Psoas muscle (tissue), 8 donors: ENCODE data around the gene EEF1G. TPM values are rescaled to one million over a fixed set of nuclear protein-coding genes. Genes with fewer than 3 reads are reported as not detected.
A peak's percentile ranks its signal among the peaks of the same experiment; 100 is the strongest.
"Not testable (repeated sequence)": the region's sequence is repeated elsewhere in the genome, so short reads cannot be mapped to it uniquely, and the experiment has no call there.

Experiments used
- ATAC-seq, 4 donors: fragments of 200-7000 bp; cut with Tn5 transposase; one replicate each; pipeline ENCODE4 v1.9.1; 2020; ENCODE audit warnings: moderate library complexity in 3 of 4, mild to moderate bottlenecking in 2 of 4
- DNase-seq, 2 donors: peaks; one replicate each; pipeline ENCODE4 v3.0.0-alpha.2; 2020
- H3K27ac ChIP-seq: fragments of 200-600 bp; one replicate; pipeline ENCODE4 v1.8.0; 2022
- H3K27me3 ChIP-seq, 3 donors: fragments of 200-600 bp in 1 of 3; one replicate each; pipeline versions ENCODE4 v1.6.1 to v1.8.0; 2013 to 2022; ENCODE audit warnings: low read length in 2 of 3, mild to moderate bottlenecking in 2 of 3, moderate library complexity in 1 of 3; ENCODE audit not compliant: insufficient read depth in 3 of 3
- H3K36me3 ChIP-seq, 2 donors: fragments of 200-600 bp in 1 of 2; one replicate each; pipeline versions ENCODE4 v1.6.1 to v1.8.0; 2013 to 2022; ENCODE audit warnings: low read depth in 1 of 2, mild to moderate bottlenecking in 1 of 2, moderate library complexity in 1 of 2; ENCODE audit not compliant: insufficient read depth in 1 of 2
- H3K4me1 ChIP-seq: fragments of 200-600 bp; one replicate; pipeline ENCODE4 v1.8.0; 2022
- H3K4me3 ChIP-seq: fragments of 200-600 bp; one replicate; pipeline ENCODE4 v1.8.0; 2022; ENCODE audit warnings: mild to moderate bottlenecking
- H3K9me3 ChIP-seq: fragments of 200-600 bp; one replicate; pipeline ENCODE4 v1.8.0; 2022
- WGBS, 3 donors: extraction: QIAGEN DNeasy Blood & Tissue Kit; methylation state at CpG; one replicate each; pipeline versions ENCODE4 v1.1.6 to v1.1.7; 2013; 5-methylcytosine and 5-hydroxymethylcytosine counted together
- intact Hi-C, 2 donors: fragments of 100-400 bp; cut with DNase I; formaldehyde crosslinking; loops; one replicate each; pipeline versions ENCODE4 v1.11.0 to v1.14.2; 2022
- polyA plus RNA-seq, 3 donors: library from polyadenylated mRNA; stranded (reverse); fragments of 200-250 nt; gene quantifications; one replicate each; pipeline ENCODE4 v1.2.3, GENCODE V29; 2013
- total RNA-seq, 4 donors: library from RNA; stranded (reverse); fragmentation: NEBNext Ultra II Directional in 2 of 4; extraction: Animal tissue kit (Norgen Biotek cat#: 25700) in 2 of 4; gene quantifications; one replicate each; pipeline versions ENCODE4 v1.2.1 to v1.2.4, GENCODE V29; 2021 to 2023
- TF ChIP-seq, protein P1 (sequence below): fragments of 200-600 bp; IDR thresholded peaks from one replicate; pipeline ENCODE4 v1.8.0; 2022; ENCODE audit warnings: antibody characterized with exemption
- donor health status: healthy with polysubstance abuse.
- donor health status: DM: no; HTN: no; CAD: no; lungs with moderate emphysema.
- donor health status: Bipolar disorder and iron deficiency.
- donor health status: healthy.
- donor health status: DM: yes; HTN: yes; CAD: no.
- donor health status: DM: no; HTN: no; CAD: no.
- donor health status: DM: no; HTN: no; CAD: no.
- donor health status: DM: yes; HTN: yes; CAD: no.

The EEF1G gene
- total and polyA plus RNA-seq, 7 donors, result 1,137 to 2,356 (median 1,690) TPM

DNA sequence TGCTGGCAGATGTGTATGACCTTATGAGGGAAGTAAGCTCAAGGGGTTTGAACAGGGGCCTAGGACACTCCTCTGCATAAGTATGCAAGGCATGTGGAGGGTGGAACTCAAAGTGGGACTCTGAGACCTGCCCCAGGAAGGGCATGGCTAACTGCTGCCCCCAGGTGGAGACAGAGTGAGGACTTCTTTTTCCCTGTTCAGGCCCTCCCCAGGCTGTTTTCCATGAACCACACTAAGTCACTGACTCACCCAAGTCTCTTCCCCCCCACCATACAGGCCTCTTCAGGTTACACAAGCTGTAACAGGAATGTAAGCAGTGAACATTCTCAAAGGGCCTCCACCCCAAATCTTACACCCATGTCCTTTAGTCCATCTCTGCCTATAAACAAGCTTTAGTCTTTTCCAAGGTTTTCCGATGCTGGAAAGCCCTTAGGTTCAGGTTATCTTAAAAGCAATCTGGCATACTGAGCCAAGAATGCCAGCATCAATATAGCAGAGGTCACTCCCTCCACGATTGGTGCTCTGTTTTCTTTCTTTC is 13.1 kb downstream of the EEF1G start:
- no peaks in the 10 kb centered on the region for H3K27me3 ChIP-seq
- H3K4me1 ChIP-seq, result peaks cover 42% of the 10 kb centered on the region
- H3K27ac ChIP-seq, result peak overlapping the region; percentile 99
- ATAC-seq, result peak; percentile 84 to 87 (median 84)
- DNase-seq, result peak; percentile 90 to 94
- TF ChIP-seq, protein P1, sequence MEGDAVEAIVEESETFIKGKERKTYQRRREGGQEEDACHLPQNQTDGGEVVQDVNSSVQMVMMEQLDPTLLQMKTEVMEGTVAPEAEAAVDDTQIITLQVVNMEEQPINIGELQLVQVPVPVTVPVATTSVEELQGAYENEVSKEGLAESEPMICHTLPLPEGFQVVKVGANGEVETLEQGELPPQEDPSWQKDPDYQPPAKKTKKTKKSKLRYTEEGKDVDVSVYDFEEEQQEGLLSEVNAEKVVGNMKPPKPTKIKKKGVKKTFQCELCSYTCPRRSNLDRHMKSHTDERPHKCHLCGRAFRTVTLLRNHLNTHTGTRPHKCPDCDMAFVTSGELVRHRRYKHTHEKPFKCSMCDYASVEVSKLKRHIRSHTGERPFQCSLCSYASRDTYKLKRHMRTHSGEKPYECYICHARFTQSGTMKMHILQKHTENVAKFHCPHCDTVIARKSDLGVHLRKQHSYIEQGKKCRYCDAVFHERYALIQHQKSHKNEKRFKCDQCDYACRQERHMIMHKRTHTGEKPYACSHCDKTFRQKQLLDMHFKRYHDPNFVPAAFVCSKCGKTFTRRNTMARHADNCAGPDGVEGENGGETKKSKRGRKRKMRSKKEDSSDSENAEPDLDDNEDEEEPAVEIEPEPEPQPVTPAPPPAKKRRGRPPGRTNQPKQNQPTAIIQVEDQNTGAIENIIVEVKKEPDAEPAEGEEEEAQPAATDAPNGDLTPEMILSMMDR, result peak; percentile 84
- H3K36me3 ChIP-seq, result peaks cover 7 to 76% of the 10 kb centered on the region in 2 donors
- 10 to 14% (median 11%) methylated on average over 2 of the region's 2 CpGs for WGBS, 3 donors
- no peaks in the 10 kb centered on the region for H3K9me3 ChIP-seq
- peak overlapping the region; percentile 24 for H3K4me3 ChIP-seq
- intact Hi-C loops, result loop anchor here in 1 of 2 donors (1.0 to 2.0 kb wide), 2 partner anchors 16 to 138 kb away; no protein-coding TSS in a partner anchor

DNA sequence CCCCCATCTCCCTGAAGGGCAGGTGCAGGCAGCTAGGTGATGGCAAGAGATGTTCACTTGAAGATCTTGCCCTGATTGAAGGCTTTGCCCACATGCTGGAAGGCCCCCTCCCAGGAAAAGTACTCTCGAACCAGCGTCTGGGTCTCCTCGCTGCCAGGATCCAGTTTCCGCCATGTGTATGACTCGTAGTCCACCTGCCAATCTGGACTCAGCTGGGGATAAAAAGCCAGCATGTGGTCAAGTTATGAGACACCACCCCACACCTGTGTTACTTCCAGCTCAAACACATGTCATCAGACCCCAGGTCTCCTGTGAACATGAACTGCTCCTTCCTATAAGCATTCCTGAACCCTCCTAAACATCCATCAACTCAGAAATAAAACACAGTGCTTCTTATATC is 14.1 kb downstream of the EEF1G start:
- not testable (repeated sequence) for H3K9me3 ChIP-seq, ATAC-seq, H3K27me3 ChIP-seq
- H3K27ac ChIP-seq, result peak overlapping the region; percentile 99
- 35 to 52% (median 50%) methylated on average over 5 of the region's 5 CpGs for whole genome bisulfite sequencing, 3 donors
- H3K4me3 ChIP-seq, result peak overlapping the region; percentile 24
- intact Hi-C loops, result loop anchor here in 1 of 2 donors (1.0 to 5.0 kb wide), 3 partner anchors 15 to 137 kb away; no protein-coding TSS in a partner anchor
- H3K36me3 ChIP-seq, result peaks cover 5 to 66% of the 10 kb centered on the region in 2 donors
- peaks cover 52% of the 10 kb centered on the region for H3K4me1 ChIP-seq
- peak in 1 of 2 donors; percentile 36 for DNase-seq

DNA sequence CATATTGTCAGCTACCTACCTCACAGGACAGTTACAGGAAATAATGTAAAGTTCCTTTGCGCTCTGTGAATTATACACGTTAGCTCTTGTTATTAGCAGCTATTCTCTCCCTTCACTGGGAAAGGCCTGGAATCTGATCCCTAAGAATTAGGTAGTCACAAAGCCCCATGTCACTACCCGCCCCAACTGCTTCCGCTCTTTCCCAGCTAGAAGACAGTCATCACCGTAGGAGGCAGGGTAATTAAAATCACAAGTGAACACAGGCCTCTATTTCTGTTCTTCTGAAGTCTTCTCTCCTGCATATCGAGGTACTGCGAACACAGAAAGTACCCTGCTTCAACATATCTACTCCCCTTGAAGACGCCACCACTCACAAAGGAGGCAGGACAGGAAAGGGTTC is 14.5 kb downstream of the EEF1G start:
- WGBS, 3 donors, result 60 to 79% (median 66%) methylated on average over 8 of the region's 8 CpGs
- Histone ChIP-seq H3K4me1 (peaks cover 56% of the 10 kb centered on the region), H3K27ac (peak overlapping the region; percentile 99), H3K9me3 (no peaks in the 10 kb centered on the region), H3K36me3 (peaks cover 5 to 62% of the 10 kb centered on the region in 2 donors), H3K4me3 (no peak overlapping the region), H3K27me3 (no peaks in the 10 kb centered on the region)
- TF ChIP-seq, protein P1, result no peak
- intact Hi-C loops, result loop anchor here in 1 of 2 donors (5.0 kb wide), 1 partner anchor 62 kb away; no protein-coding TSS in a partner anchor
- DNase-seq (peak in 1 of 2 donors; percentile 12), ATAC-seq (no peak)

DNA sequence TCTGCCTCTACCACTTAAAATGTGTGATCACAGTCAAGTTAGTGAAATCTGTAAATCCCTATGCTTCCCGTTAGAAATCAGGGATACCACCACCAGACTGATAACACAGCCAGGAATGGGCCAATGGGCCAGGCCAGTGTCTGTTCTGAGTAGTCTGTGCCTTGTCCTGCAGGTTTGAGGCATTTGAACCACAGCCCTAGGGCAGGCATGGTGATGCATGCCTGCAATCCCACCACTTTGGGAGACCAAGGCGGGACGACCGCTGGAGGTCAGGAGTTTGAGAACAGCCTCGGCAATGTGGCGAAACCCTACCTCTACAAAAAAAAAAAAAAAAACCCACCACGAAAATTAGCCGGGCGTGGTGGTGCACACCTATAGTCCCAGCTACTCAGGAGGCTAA is 15.0 kb downstream of the EEF1G start:
- TF ChIP-seq, protein P1, result no peak
- H3K4me3 ChIP-seq, result no peak overlapping the region
- H3K27ac ChIP-seq, result peak overlapping the region; percentile 99
- H3K27me3 ChIP-seq, result no peaks in the 10 kb centered on the region
- H3K9me3 ChIP-seq, result no peaks in the 10 kb centered on the region
- WGBS, 3 donors, result 82 to 85% (median 82%) methylated on average over 9 of the region's 9 CpGs
- ATAC-seq (no peak), DNase-seq (peak in 1 of 2 donors; percentile 35)
- peaks cover 5 to 57% of the 10 kb centered on the region in 2 donors for H3K36me3 ChIP-seq
- H3K4me1 ChIP-seq, result peaks cover 62% of the 10 kb centered on the region
- intact Hi-C loops, result loop anchor here in 1 of 2 donors (5.0 kb wide), 1 partner anchor 61 kb away; no protein-coding TSS in a partner anchor

DNA sequence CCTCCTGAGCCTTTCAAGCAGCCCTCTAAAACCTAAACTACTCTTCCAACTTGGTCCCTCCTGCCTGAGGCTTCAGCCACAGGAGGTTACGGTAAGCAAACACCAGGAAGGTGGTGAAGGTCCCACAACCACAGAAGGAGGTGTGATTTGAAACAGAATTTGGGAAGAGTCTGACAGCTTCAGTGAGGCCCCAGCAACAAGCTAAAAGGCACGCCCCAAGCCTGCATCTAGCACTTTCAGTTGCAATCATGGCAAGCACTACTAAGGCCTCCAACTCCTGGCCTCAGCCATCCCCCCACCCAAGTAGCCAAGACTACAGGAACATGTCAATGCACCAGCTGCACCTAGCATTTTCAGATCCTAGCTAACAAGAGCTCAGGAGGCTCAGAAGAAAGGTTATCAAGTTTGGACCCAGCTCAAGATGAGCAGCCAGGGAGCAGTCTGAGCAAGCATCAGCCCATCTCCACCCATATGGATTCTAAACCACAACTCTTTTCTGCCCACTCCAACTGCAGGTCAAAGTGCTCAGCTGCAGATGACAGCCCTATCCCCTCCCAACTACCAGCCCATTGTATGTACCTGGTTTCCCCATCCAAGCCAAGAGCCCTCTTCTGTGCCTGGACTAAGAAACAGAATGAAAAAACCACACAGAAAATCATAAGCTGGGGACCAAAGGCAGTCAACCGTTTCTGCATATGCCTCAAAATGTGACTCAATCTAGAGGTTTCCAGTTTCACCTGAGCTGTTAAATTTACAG is 16.6 kb downstream of the EEF1G start:
- Histone ChIP-seq H3K27ac (peak overlapping the region; percentile 99), H3K4me1 (peaks cover 72% of the 10 kb centered on the region), H3K9me3 (no peaks in the 10 kb centered on the region), H3K36me3 (peaks cover 3 to 40% of the 10 kb centered on the region in 2 donors), H3K4me3 (peak overlapping the region; percentile 41), H3K27me3 (no peaks in the 10 kb centered on the region)
- DNase-seq (peak in 1 of 2 donors; percentile 33), ATAC-seq (no peak)
- intact Hi-C loops, result loop anchor here in 1 of 2 donors (5.0 kb wide), 1 partner anchor 60 kb away; no protein-coding TSS in a partner anchor
- 44 to 51% (median 50%) methylated on average over 3 of the region's 3 CpGs for WGBS, 3 donors
- TF ChIP-seq, protein P1, result no peak
